ENCODE results near the gene NEK10.

The NEK10 gene

DNA sequence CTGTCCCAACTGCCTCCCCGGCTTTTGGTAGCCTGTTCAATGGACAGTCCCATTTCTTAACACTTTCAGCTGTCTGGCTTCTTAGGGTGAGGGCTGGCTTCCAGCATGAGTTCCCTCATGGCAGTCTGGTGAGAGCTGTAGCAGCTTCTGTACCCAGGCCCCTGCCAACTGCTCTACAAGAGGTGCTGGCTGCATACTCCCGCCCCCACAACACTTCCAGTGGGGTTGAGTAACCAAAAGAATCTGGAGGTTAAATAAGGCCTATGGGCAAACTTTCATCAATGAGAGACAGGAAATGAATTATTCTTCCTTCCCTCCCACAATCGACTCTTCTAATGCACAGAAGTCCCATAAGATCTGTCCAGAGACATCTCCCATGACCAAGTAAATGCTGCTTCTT lies 145.0 kb downstream of the NEK10 start:
- ATAC-seq (replicated peaks) (no peak), DNase-seq (no peak)
- Mint-ChIP-seq H3K27me3 (peaks cover 0 to 5% of the 10 kb centered on the region in 2 donors), H3K4me3 (no peak overlapping the region), H3K4me1 (ENCODE audit: low read depth in 2 of 2) (peaks cover 9% of the 10 kb centered on the region in 2 donors), H3K36me3 (ENCODE audit: insufficient read depth) (no peaks in the 10 kb centered on the region), H3K9me3 (no peaks in the 10 kb centered on the region), H3K27ac (no peak overlapping the region)

DNA sequence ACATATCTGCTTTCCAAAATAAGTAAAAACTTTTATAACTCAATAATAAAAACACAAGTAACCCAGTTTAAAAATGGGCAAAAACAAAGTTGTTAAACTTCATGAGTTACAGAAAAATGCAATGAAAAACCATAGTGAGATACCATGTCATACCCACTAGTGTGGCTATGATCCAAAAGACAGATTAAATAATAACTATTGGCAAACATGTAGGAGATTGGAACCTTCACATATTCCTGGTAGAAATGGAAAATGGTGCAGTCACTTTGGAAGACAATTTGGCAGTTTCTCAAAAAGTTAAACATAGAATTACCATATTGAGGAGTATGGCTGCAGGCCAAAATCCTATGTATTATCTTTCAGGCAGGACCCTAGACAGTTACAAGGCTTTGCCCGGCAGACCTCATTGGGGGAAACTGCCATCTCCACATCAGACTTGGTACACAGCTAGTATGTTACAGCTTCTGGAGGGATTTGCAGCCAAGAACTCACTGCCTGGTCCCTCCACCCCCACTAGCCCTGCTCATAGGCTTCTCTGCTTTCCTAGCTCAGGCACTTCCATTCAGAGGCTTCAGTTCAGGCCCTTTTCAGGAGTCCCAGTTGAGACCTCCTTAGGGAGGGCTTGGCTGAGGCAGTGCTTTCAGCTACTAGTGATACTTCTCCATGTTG lies 147.8 kb downstream of the NEK10 start:
- Mint-ChIP-seq H3K36me3 (ENCODE audit: insufficient read depth) (no peaks in the 10 kb centered on the region), H3K27me3 (peaks cover 0 to 6% of the 10 kb centered on the region in 2 donors), H3K27ac (no peak overlapping the region), H3K9me3 (no peaks in the 10 kb centered on the region), H3K4me1 (ENCODE audit: low read depth in 2 of 2) (peaks cover 9% of the 10 kb centered on the region in 2 donors), H3K4me3 (no peak overlapping the region)
- DNase-seq (no peak), ATAC-seq (replicated peaks) (no peak)

DNA sequence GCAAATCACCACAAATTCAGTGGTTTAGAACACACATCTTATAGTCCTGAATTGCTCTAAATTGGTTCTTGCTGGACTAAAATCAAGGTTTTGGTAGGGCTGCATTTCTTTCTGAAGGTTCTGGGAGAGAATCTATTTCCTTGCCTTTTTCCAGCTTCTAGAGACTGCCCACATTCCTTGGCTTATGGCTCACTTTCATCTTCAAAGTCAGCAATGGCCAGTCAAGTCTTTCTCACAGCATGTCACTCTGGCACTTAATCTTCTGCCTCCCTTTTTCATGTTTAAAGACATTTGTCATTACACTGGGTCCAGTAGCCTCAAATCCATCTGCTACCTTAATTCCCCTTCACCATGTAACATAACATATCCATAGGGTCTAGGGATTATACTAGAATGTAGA lies 149.0 kb downstream of the NEK10 start:
- DNase-seq (no peak), ATAC-seq (replicated peaks) (no peak)
- Mint-ChIP-seq H3K27ac (no peak overlapping the region), H3K27me3 (peaks cover 9 to 12% of the 10 kb centered on the region in 2 donors), H3K36me3 (ENCODE audit: insufficient read depth) (no peaks in the 10 kb centered on the region), H3K4me1 (ENCODE audit: low read depth in 2 of 2) (peaks cover 9% of the 10 kb centered on the region in 2 donors), H3K4me3 (no peak overlapping the region), H3K9me3 (no peaks in the 10 kb centered on the region)

DNA sequence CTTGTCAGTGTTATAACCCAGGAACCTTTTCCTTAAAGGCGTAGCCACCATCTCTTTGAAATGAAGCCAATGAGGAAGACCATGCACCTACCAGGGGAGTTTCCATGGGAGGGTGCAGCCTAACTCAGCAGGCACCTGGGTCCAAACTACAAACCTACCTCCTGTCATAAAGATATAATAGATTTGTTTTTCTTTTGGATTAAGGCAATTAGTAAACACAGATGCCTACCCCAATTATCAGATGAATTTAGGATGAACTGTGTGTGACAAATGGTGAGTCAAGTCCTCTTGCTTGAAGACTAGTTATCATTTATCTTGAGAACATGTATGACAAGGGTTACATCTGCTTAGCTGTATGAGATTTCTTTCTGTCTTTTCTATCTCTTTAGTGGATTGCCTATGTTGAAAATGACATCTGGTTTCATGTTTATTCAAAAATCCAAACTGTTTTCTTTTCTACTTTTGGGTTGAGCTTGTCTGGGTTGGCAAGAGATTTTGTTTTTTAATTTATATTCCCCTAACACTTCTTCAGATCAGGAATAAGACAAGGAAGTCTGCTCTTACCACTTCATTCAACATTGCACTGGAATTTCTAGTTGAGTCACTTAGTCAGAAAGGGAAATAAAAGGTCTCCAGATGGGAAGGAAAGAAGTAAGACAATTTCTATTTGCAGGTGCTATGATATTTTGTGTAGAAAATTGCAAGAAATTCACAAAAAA lies 149.9 kb downstream of the NEK10 start:
- DNase-seq (no peak), ATAC-seq (replicated peaks) (no peak)
- Mint-ChIP-seq H3K4me1 (ENCODE audit: low read depth in 2 of 2) (peaks cover 9% of the 10 kb centered on the region in 2 donors), H3K4me3 (no peak overlapping the region), H3K36me3 (ENCODE audit: insufficient read depth) (no peaks in the 10 kb centered on the region), H3K27me3 (peaks cover 16 to 20% of the 10 kb centered on the region in 2 donors), H3K9me3 (no peaks in the 10 kb centered on the region), H3K27ac (no peak overlapping the region)

DNA sequence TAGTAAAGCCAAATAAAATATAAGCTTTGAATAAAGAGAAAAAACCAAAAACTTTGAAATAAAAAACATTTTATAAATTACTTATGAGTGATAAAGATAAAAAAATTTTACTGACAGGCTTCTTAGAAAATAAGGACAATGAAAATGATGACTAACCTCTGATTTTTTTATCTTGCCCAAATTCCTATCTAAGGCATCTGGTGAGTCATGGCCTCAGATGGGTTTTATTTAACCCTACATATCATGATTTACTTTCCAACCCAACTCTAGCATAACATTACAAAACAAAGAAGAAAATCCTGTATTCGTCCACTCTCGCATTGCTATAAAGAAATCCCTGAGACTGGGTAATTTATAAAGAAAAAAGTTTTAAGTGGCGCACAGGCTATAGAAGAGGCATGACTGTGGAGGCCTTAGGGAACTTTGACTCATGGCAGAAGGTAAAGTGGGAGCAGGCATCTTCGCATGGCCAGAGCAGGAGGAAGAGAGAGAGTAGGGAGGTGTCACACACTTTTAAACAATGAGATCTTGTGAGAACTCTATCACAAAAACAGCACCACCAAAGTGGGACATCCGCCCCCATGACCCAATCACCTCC lies 152.1 kb downstream of the NEK10 start:
- DNase-seq (no peak), ATAC-seq (replicated peaks) (no peak)
- no peak overlapping the region for H3K4me3 Mint-ChIP-seq
- no peaks in the 10 kb centered on the region for H3K4me1 Mint-ChIP-seq (ENCODE audit: low read depth in 2 of 2)
- H3K36me3 Mint-ChIP-seq (ENCODE audit: insufficient read depth), result no peaks in the 10 kb centered on the region
- H3K27ac Mint-ChIP-seq, result no peak overlapping the region
- H3K27me3 Mint-ChIP-seq, result peaks cover 16 to 21% of the 10 kb centered on the region in 2 donors
- H3K9me3 Mint-ChIP-seq, result no peaks in the 10 kb centered on the region

DNA sequence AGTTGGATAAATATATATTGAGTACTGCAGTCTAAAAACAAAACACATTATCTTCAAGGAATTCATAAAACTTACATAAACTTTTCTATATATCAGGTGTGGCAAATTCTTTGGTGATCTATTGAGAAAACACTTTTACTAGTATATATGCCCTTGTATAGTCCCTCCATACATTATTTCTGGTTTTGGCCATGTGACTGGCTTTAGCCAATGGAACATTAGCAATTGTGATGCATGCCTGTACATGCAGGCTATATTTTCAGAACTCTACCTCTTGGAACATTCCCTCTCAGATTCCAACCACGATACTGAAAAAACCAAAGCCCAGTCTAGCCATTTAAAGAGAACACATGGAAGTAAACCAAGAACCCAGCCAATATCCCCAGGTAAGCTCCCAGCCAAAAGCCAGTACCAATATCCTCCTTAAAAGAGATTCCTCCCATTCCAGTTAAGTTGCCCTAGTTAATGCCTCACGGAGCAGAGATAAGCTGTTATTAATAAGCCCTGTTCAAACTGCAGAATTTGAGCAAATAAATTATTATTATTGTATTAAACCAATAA lies 152.8 kb downstream of the NEK10 start:
- Mint-ChIP-seq H3K27me3 (peaks cover 16 to 21% of the 10 kb centered on the region in 2 donors), H3K4me3 (no peak overlapping the region), H3K36me3 (ENCODE audit: insufficient read depth) (no peaks in the 10 kb centered on the region), H3K27ac (no peak overlapping the region), H3K4me1 (ENCODE audit: low read depth in 2 of 2) (no peaks in the 10 kb centered on the region), H3K9me3 (no peaks in the 10 kb centered on the region)
- ATAC-seq (replicated peaks), result no peak
- DNase-seq, result no peak

DNA sequence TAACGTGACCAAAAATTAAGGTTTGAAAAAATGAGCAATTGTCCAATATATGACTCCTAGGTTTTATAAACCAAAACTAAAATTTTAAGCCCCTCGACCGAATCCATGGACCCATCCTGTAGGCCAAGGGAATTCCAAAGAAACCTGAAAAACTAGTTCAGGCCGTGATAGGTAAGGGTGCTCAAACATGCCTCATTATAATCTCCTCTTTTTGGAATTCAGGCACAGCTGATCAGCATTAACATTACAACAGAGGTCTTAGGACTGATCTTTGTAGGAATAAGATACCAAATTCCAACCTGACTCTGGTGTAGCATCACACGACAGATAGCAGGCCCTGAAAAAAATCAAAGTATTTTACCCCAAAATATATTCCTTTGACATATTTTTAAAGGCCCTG lies 155.7 kb downstream of the NEK10 start:
- Mint-ChIP-seq H3K9me3 (no peaks in the 10 kb centered on the region), H3K36me3 (ENCODE audit: insufficient read depth) (no peaks in the 10 kb centered on the region), H3K27me3 (peaks cover 16 to 21% of the 10 kb centered on the region in 2 donors), H3K4me3 (no peak overlapping the region), H3K27ac (no peak overlapping the region), H3K4me1 (ENCODE audit: low read depth in 2 of 2) (no peaks in the 10 kb centered on the region)
- no peak for ATAC-seq (replicated peaks)
- DNase-seq, result no peak

DNA sequence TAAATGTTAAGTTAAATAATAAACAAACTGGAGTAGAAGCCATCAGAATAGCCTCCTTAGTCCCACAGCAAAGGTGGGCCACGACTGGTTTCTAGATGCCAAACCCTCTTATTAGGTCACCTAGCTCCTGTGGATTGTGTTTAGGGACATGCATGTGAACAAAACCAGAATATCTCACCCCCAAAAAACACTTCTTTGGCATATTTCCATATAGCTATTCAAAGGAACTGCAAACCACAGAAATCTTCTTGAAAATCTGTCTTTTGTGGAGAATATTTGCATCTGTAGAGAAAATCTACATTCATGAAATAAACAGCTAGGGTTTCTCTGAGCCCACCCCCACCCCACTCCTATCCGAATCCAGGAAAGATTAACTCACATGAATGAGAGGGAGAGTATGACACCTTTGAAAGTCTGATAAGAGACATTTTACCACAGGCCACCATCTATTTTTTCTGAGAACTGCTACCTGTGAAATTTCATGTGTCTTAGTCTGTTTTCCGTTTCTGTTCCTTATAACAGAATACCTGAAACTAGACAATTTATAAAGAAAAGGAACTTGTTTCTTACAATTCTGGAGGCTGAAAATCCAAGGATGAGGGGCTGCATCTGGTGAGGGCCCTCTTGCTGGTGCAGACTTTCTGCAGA lies 159.4 kb downstream of the NEK10 start:
- Mint-ChIP-seq H3K27me3 (peaks cover 11 to 12% of the 10 kb centered on the region in 2 donors), H3K4me1 (ENCODE audit: low read depth in 2 of 2) (no peaks in the 10 kb centered on the region), H3K4me3 (no peak overlapping the region), H3K9me3 (no peaks in the 10 kb centered on the region), H3K36me3 (ENCODE audit: insufficient read depth) (no peaks in the 10 kb centered on the region), H3K27ac (no peak overlapping the region)
- no peak for DNase-seq
- no peak for ATAC-seq (replicated peaks)

DNA sequence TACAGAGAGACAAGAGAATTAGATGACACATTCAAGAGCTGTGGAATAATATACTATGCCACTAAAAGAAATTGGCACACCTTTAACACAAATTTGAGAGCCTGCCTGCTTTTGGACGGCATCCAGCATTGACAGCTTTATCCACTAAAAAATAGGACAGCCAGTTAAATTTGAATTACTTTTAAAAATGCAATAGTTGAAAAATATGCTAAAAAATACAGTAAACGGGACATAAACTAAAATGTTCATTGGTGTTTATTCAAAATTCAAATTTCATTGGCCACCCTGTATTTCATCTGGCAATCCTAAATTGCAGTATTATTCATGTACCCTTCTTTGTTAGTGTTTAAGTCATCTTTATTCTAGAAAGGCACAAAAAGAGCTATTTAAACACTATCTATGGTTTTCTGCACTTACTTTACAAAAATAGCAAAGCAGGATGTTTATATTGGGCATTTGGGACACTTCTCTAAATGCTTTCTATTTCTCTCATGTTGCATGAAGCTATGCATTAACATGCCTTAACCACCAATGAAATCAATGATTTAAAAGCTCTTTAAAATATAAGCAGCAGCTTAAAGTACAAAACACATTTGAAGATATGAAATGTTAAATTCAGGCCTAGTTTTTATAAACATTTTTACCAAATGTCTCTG lies 160.1 kb downstream of the NEK10 start:
- ATAC-seq (replicated peaks) (no peak), DNase-seq (no peak)
- Mint-ChIP-seq H3K27ac (no peak overlapping the region), H3K4me1 (ENCODE audit: low read depth in 2 of 2) (no peaks in the 10 kb centered on the region), H3K9me3 (no peaks in the 10 kb centered on the region), H3K4me3 (no peak overlapping the region), H3K27me3 (peaks cover 6 to 9% of the 10 kb centered on the region in 2 donors), H3K36me3 (ENCODE audit: insufficient read depth) (no peaks in the 10 kb centered on the region)

DNA sequence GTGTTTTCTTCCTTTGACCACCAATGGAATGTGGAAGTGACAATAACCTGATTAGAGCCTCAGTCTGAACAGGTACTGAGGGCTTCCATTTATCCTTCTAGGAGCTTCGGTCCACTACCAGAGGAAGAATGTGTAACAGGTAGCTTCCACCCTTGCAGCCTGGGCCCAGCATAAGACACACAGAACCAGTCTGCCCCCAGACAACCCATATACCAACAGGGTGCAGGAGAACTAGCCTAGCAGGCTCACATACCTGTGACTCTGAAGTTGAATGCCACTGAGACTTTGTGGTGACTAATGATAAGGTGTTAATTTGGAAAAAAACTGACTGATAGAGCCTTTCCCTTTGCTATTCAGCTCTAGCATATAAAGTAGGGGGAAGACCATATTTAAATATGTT lies 166.2 kb downstream of the NEK10 start:
- Mint-ChIP-seq H3K9me3 (no peaks in the 10 kb centered on the region), H3K4me1 (ENCODE audit: low read depth in 2 of 2) (no peaks in the 10 kb centered on the region), H3K4me3 (no peak overlapping the region), H3K36me3 (ENCODE audit: insufficient read depth) (peaks cover 3% of the 10 kb centered on the region), H3K27me3 (peaks cover 2 to 12% of the 10 kb centered on the region in 2 donors), H3K27ac (no peak overlapping the region)
- DNase-seq, result no peak
- no peak for ATAC-seq (replicated peaks)

DNA sequence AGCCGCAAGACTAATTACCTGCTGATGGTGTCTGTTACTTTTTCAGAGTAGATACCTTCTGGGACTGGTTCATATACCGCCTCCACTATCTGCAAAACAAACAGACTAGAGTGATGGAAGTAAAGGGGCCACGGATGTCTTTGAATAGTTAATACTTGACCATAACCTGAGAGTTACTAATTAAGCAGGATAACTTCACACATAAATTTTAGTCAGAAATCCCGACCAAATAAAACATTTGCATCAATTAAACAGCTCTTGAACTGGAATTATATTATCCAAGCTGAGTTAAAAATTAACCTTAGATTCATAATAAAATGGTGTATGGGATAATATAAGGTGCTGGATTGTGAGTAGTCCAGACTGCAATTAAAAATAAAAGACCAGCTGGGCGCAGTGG lies 167.7 kb downstream of the NEK10 start:
- Mint-ChIP-seq H3K4me3 (no peak overlapping the region), H3K36me3 (ENCODE audit: insufficient read depth) (peaks cover 3% of the 10 kb centered on the region), H3K27ac (no peak overlapping the region), H3K9me3 (no peaks in the 10 kb centered on the region), H3K27me3 (peaks cover 2 to 10% of the 10 kb centered on the region in 2 donors), H3K4me1 (ENCODE audit: low read depth in 2 of 2) (no peaks in the 10 kb centered on the region)
- DNase-seq, result no peak
- no peak for ATAC-seq (replicated peaks)

DNA sequence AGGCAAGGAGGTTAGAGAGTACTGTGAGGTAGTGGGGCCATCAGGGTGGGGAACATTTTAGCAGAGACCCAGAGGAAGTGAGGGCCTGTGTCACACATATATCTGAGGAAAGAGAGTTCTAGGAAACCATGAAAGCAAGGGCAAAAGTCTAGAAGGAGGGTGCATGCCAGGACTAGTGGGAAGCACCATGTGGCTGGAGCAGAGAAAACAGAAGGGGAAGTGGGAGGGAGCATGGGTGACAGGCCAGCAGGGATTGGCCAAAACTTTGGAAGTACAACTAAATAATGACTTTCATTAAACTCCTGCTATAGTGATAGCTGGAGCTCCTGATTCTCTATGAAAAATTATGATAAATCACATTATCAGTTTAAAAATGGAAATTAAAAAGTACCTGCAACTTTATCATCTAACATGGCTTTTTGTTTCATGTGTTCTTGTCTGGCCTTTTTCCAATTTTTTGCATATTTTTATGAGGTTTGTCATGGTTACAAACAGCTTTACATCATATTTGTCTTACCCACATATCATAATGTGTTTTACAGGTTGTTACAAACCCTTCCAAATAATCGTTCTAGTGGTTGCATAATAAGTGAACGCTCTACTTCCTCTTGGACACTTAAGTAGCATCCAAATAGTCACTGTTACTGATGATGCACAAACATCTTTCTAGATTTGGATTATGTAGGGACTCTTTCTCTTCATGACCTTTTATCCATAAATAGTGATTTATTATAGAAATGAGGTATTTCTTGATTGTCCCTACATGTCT lies 168.3 kb downstream of the NEK10 start:
- no peak overlapping the region for H3K4me3 Mint-ChIP-seq
- no peak overlapping the region for H3K27ac Mint-ChIP-seq
- H3K4me1 Mint-ChIP-seq (ENCODE audit: low read depth in 2 of 2), result no peaks in the 10 kb centered on the region
- no peak for DNase-seq
- no peak for ATAC-seq (replicated peaks)
- H3K9me3 Mint-ChIP-seq, result no peaks in the 10 kb centered on the region
- H3K27me3 Mint-ChIP-seq, result peaks cover 8 to 10% of the 10 kb centered on the region in 2 donors
- peaks cover 3% of the 10 kb centered on the region for H3K36me3 Mint-ChIP-seq (ENCODE audit: insufficient read depth)

Data from effector memory CD8-positive, alpha-beta T cell (primary cell).